Colonic mucosa (tissue), 4 donors: ENCODE measurements around the gene KLHL34. TPM values are rescaled to one million over a fixed set of nuclear protein-coding genes. Genes with fewer than 3 reads are reported as not detected.

Experiments
- DNase-seq: peaks from one replicate; pipeline ENCODE4 v3.0.0-alpha.2; 2020
- H3K27ac ChIP-seq: fragments of 200-600 bp; one replicate; pipeline ENCODE4 v1.8.0; 2021
- H3K27me3 ChIP-seq: fragments of 200-600 bp; one replicate; pipeline ENCODE4 v1.8.0; 2021
- H3K36me3 ChIP-seq: fragments of 200-600 bp; one replicate; pipeline ENCODE4 v1.8.0; 2021
- H3K4me1 ChIP-seq: fragments of 200-600 bp; one replicate; pipeline ENCODE4 v1.8.0; 2021; ENCODE audit warnings: mild to moderate bottlenecking
- H3K4me3 ChIP-seq: fragments of 200-600 bp; one replicate; pipeline ENCODE4 v1.8.0; 2021
- H3K9ac ChIP-seq, 2 donors: one replicate each; pipeline ENCODE4 v1.7.0; 2013; ENCODE audit warnings: control low read depth in 2 of 2, low read depth in 2 of 2, low read length in 2 of 2
- H3K9me3 ChIP-seq: fragments of 200-600 bp; one replicate; pipeline ENCODE4 v1.8.0; 2021
- CTCF ChIP-seq: fragments of 200-600 bp; IDR thresholded peaks from one replicate; pipeline ENCODE4 v1.8.0; 2022; ENCODE audit warnings: antibody characterized with exemption, mild to moderate bottlenecking
- intact Hi-C: fragments of 100-400 bp; cut with DNase I; formaldehyde crosslinking; loops from one replicate; pipeline ENCODE4 v1.14.1; 2022
- total RNA-seq, 2 donors: library from RNA; stranded (reverse); fragmentation: NEBNext Ultra II Directional in 1 of 2; extraction: Animal tissue kit (Norgen Biotek cat#: 25700) in 1 of 2; gene quantifications; one replicate each; pipeline ENCODE4 v1.2.1, GENCODE V29; 2021
- donor health status: healthy.
- donor health status: DM: no; HTN: no; CAD: no.
- donor health status: DM: no; HTN: no; CAD: no.

The KLHL34 gene
- total RNA-seq, 2 donors from 2014 or later = 2.3 to 3.6 TPM

GRCh38 chrX:21612154-21612553, 46.0 kb downstream of the KLHL34 start:
- no peaks in the 10 kb centered on the region for H3K27me3 ChIP-seq
- H3K9me3 ChIP-seq = no peaks in the 10 kb centered on the region
- no peak for DNase-seq
- no peak overlapping the region for H3K4me3 ChIP-seq
- no peaks in the 10 kb centered on the region for H3K36me3 ChIP-seq
- TF ChIP-seq CTCF = no peak
- intact Hi-C loops = no loop called here
- H3K9ac ChIP-seq = no peak overlapping the region
- no peak overlapping the region for H3K27ac ChIP-seq
- no peaks in the 10 kb centered on the region for H3K4me1 ChIP-seq

GRCh38 chrX:21610168-21610567, 48.0 kb downstream of the KLHL34 start:
- no peaks in the 10 kb centered on the region for H3K9me3 ChIP-seq
- H3K27ac ChIP-seq = no peak overlapping the region
- H3K9ac ChIP-seq = no peak overlapping the region
- no peaks in the 10 kb centered on the region for H3K27me3 ChIP-seq
- intact Hi-C loops = no loop called here
- no peak for DNase-seq
- no peaks in the 10 kb centered on the region for H3K4me1 ChIP-seq
- H3K36me3 ChIP-seq = no peaks in the 10 kb centered on the region
- no peak overlapping the region for H3K4me3 ChIP-seq
- no peak for TF ChIP-seq CTCF

- H3K9me3 ChIP-seq = no peaks in the 10 kb centered on the region
- intact Hi-C loops = no loop called here
Observed at GRCh38 chrX:21606002-21606401, 52.1 kb downstream of the KLHL34 start.

More at GRCh38 chrX:21606002-21606401, 52.1 kb downstream of the KLHL34 start:
- no peaks in the 10 kb centered on the region for H3K36me3 ChIP-seq
- no peak overlapping the region for H3K9ac ChIP-seq
- no peak for DNase-seq
- H3K4me1 ChIP-seq = no peaks in the 10 kb centered on the region
- TF ChIP-seq CTCF = no peak
- no peak overlapping the region for H3K27ac ChIP-seq
- no peaks in the 10 kb centered on the region for H3K27me3 ChIP-seq
- no peak overlapping the region for H3K4me3 ChIP-seq

Other genes starting within 250 kb of the KLHL34 start
- gene SMPX, start 99.8 kb upstream of the KLHL34 start, total RNA-seq = 1 to 10 TPM in 1 of 2 donors, not detected in 1; 2.4 TPM
- gene MBTPS2, start 181.3 kb upstream of the KLHL34 start, total RNA-seq = 1 to 10 TPM; 8.3 to 8.8 TPM
- gene YY2, start 197.7 kb upstream of the KLHL34 start, total RNA-seq = 1 to 10 TPM in 1 of 2 donors, under 1 TPM in 1; 0.66 to 1.5 TPM